ENCODE measurements around the gene CHD1L.

- no peak for TF ChIP-seq CTCF (IDR thresholded peaks at IDR 0.05; ENCODE audit: low read depth, low read length)
- no peak for TF ChIP-seq POLR2A (IDR thresholded peaks at IDR 0.05; ENCODE audit: extremely low read depth, insufficient read length)
Observed at GRCh38 chr1:147210987-147211386, 31.5 kb upstream of the CHD1L start.

Measured in NB4 (cell line).